GM12878 (cell line): ENCODE data around the gene MCM3AP.

Experiments
- JUND ChIP-seq: IDR thresholded peaks from 2 replicates; pipeline ENCODE4 v1.6.1; 2012; ENCODE audit warnings: low read depth, mild to moderate bottlenecking, low read length, improper control_type of control experiment, moderate library complexity
- POLR2A ChIP-seq: IDR thresholded peaks from 2 replicates; pipeline ENCODE4 v1.6.1; 2011; ENCODE audit warnings: low read depth, mild to moderate bottlenecking, low read length
- SP1 ChIP-seq: IDR thresholded peaks from one replicate; pipeline ENCODE4 v1.6.1; 2011; ENCODE audit warnings: low read depth, low read length

GRCh38 chr21:46227811-46228344 is 57.5 kb downstream of the MCM3AP start:
- TF ChIP-seq SP1: no peak
- no peak for TF ChIP-seq JUND
- TF ChIP-seq POLR2A: no peak
